K562 (cell line): ENCODE results near the gene MPG. TPM values are rescaled to one million over a fixed set of nuclear protein-coding genes. Genes with fewer than 3 reads are reported as not detected.

Source experiments
- CLOCK ChIP-seq: fragments of 250-450 bp; sonication (Bioruptor Pico); IDR thresholded peaks from 2 replicates; pipeline ENCODE4 v1.4.0; 2020; ENCODE audit warnings: mild to moderate bottlenecking, moderate library complexity, borderline replicate concordance
- KLF10 ChIP-seq: fragments of 250-450 bp; sonication (Bioruptor Pico); IDR thresholded peaks from 2 replicates; pipeline ENCODE4 v1.6.1; 2021; ENCODE audit warnings: matching md5 sums
- SMC3 ChIP-seq: conservative IDR thresholded peaks from 2 replicates; pipeline ENCODE4 v1.6.1; 2011; ENCODE audit warnings: low read depth, low read length, improper control_type of control experiment; ENCODE audit not compliant: insufficient read depth
- SP1 ChIP-seq: sonication (generic); formaldehyde crosslinking; IDR thresholded peaks from 2 replicates; pipeline ENCODE4 v1.8.1; 2022; ENCODE audit warnings: mild to moderate bottlenecking, missing genetic modification reagents
- TFAP4 ChIP-seq: sonication (generic); formaldehyde crosslinking; IDR thresholded peaks from 2 replicates; pipeline ENCODE4 v1.8.0; 2022; ENCODE audit warnings: missing genetic modification reagents, mild to moderate bottlenecking, moderate library complexity, borderline replicate concordance
- UBTF ChIP-seq, 2 experiments: IDR thresholded peaks; 2 replicates each; pipeline ENCODE4 v1.6.1; 2012; ENCODE audit warnings: improper control_type of control experiment in 2 of 2, low read depth in 2 of 2, low read length in 2 of 2, borderline replicate concordance in 1 of 2
- YY1 ChIP-seq, 3 experiments: IDR thresholded peaks; 2 replicates each; pipeline ENCODE4 v1.6.1; 2011; ENCODE audit warnings: low read length in 2 of 3, mild to moderate bottlenecking in 2 of 3, moderate library complexity in 2 of 3, borderline replicate concordance in 1 of 3, control low read depth in 1 of 3, low read depth in 1 of 3; ENCODE audit not compliant: insufficient read depth in 3 of 3, insufficient replicate concordance in 2 of 3, control insufficient read depth in 1 of 3, insufficient read length in 1 of 3; ENCODE audit errors: extremely low read depth in 1 of 3
- ZNF318 ChIP-seq, 2 experiments: fragments of 450-650 bp; IDR thresholded peaks; 2 replicates each; pipeline ENCODE4 v1.6.1; 2016; ENCODE audit warnings: mild to moderate bottlenecking in 2 of 2, borderline replicate concordance in 1 of 2, low read depth in 1 of 2, moderate library complexity in 1 of 2
- ZNF79 ChIP-seq: fragments of 250-450 bp; sonication (Bioruptor Pico); IDR thresholded peaks from 2 replicates; pipeline ENCODE4 v1.4.0; 2020; ENCODE audit warnings: low read depth, mild to moderate bottlenecking, moderate library complexity
- polyA plus RNA-seq, 8 experiments: library from polyadenylated mRNA; depleted of rRNA in 4 of 8; stranded (reverse) in 5 of 8; unstranded in 3 of 8; fragments of >200 nt; fragmentation: Nextera tagmentation in 2 of 8; fragmentation: Illumina TruSeq in 1 of 8; extraction: Ambion mirVana in 2 of 8; extraction: Trizol in 1 of 8; gene quantifications; 2 replicates each; pipeline versions ENCODE4 v1.2.1 to v1.2.3, GENCODE V29; 2011 to 2014; ENCODE audit warnings: inconsistent platforms in 1 of 8, missing spikeins in 1 of 8
- total RNA-seq, 7 experiments: library from RNA; depleted of rRNA in 6 of 7; stranded (reverse); fragments of >200 nt in 6 of 7; fragmentation: Illumina TruSeq in 2 of 7; extraction: Trizol in 2 of 7; gene quantifications; 2 replicates each; pipeline versions ENCODE4 v1.2.1 to v1.2.3, GENCODE V29; 2011 to 2021; ENCODE audit warnings: low replicate concordance in 1 of 7

The MPG gene
- total and polyA plus RNA-seq, 9 of the 15 experiments (the other 6 are each of a cell fraction or from before 2014, with no cell fraction given) = 0.42 to 226 (median 36.2) TPM

GRCh38 chr16:71540-72401 is 6.3 kb upstream of the MPG start (continued):
- TF ChIP-seq ZNF318 (IDR thresholded peaks at IDR 0.05; ENCODE audit: borderline replicate concordance in 1 of 2, low read depth in 1 of 2) = no peak
- TF ChIP-seq CLOCK (CRISPR knock-in tag) = no peak
- peak; percentile 20; the same call in 1 of the 2 replicates for TF ChIP-seq SP1 (CRISPR knock-in tag)
- TF ChIP-seq KLF10 (CRISPR knock-in tag) = no peak
- TF ChIP-seq UBTF (IDR thresholded peaks at IDR 0.05; ENCODE audit: borderline replicate concordance in 1 of 2, low read depth in 2 of 2, low read length in 2 of 2) = peak; percentile 3 to 52; a peak in 1 of 4 replicates
- peak in 1 of 3 experiments; percentile 4 for TF ChIP-seq YY1 (IDR thresholded peaks at IDR 0.05; ENCODE audit: borderline replicate concordance in 1 of 3, control insufficient read depth in 1 of 3, extremely low read depth in 1 of 3, insufficient read depth in 3 of 3, insufficient read length in 1 of 3, insufficient replicate concordance in 2 of 3, low read depth in 1 of 3, low read length in 2 of 3)
- TF ChIP-seq ZNF79 = no peak
- TF ChIP-seq TFAP4 (CRISPR knock-in tag) = peak; percentile 64; the same call in 1 of the 2 replicates
- TF ChIP-seq SMC3 = no peak
